HG03196 (cell line): Measurements from ENCODE around the gene OR56B1.

Experiments
- ATAC-seq: cut with Tn5 transposase; IDR thresholded peaks from one replicate; pipeline ENCODE4 v1.9.1; 2021; ENCODE audit not compliant: unreplicated experiment

The OR56B1 gene

DNA sequence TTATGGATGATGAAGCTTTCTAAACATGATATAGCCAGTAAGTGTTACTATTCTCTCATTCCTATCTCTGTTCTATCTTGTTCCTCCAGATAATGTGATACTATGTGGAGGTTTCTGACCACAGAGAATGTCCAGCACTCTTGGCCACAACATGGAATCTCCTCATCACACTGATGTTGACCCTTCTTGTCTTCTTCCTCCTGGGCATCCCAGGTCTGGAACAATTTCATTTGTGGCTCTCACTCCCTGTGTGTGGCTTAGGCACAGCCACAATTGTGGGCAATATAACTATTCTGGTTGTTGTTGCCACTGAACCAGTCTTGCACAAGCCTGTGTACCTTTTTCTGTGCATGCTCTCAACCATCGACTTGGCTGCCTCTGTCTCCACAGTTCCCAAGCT, 9.9 kb upstream of the OR56B1 start:
- ATAC-seq = no peak

GRCh38 chr11:5727691-5728090, 8.6 kb upstream of the OR56B1 start:
- ATAC-seq = no peak

- no peak for ATAC-seq
Measured at GRCh38 chr11:5737091-5737490, 843 bp downstream of the OR56B1 start.

GRCh38 chr11:5737670-5738392, 1.6 kb downstream of the OR56B1 start:
- no peak for ATAC-seq

GRCh38 chr11:5738431-5738830, 2.2 kb downstream of the OR56B1 start:
- no peak for ATAC-seq

DNA sequence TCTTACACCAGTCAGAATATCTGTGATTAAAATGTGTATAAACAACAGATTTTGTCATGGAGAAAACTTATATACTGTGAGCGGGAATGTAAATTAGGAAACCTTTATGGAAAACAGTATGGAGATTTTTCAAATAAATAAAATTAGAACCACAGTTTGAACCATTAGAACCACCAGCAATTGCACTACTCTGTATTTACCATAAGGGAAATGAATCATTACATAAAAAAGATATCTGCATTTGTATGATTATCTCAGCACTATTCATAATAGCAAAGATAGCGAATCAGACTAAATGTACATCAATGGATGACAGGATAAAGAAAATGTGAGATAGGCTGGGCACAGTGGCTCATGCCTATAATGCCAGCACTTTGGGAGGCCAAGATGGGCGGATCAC, 10.4 kb downstream of the OR56B1 start:
- ATAC-seq = no peak

DNA sequence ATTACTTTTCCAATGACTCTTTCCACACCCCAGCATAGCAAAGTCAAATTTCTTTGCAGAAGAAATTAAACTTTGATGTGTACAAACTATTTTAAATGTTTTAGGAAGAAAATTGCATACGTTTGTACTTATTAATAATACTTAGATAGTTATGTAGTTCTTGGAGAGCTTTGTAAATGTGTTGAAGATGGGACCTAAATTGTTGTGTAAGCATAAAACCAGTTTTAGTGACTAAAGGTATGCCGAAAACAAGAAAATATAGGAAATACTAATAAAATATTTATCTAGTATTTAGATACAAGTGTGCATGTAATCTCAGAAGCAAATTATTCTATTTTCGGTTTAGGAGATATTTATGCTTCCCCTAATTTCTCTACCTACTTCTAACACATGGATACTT, 13.6 kb downstream of the OR56B1 start:
- no peak for ATAC-seq

DNA sequence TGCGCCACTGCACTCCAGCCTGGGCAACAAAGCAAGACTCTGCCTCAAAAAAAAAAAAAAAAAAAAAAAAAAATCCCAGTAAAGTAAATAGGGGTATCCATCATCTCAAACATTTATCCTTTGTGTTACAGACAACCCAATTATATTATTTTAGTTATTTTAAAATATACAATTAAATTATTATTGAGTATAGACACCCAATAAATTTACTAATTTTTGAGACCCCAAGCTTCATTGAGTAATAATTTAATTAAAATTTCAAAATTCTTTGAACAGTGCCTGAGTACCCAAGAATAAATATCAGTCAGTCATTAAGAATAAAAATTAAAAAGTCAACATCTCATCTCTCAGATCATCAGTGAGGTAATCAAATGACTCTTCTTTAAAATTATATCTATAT, 17.7 kb downstream of the OR56B1 start, which contains the start of gene OR52N4:
OR52N4 (plus strand) TSS at position 301 of the 400 bp plus-strand sequence. CDS start 498 bp downstream, outside the sequence.
- no peak for ATAC-seq

GRCh38 chr11:5767056-5767455, 30.8 kb downstream of the OR56B1 start:
- no peak for ATAC-seq

- no peak for ATAC-seq
Measured at GRCh38 chr11:5783255-5783654, 47.0 kb downstream of the OR56B1 start, which contains the start of gene OR52N5. OR52N5 (minus strand) TSS chr11:5783355; CDS start chr11:5778634, 4,721 bp downstream.
